Body of pancreas (tissue), 4 donors: ENCODE results near the gene MYH11. TPM values are rescaled to one million over a fixed set of nuclear protein-coding genes. Genes with fewer than 3 reads are reported as not detected.

ENCODE experiments used
- ATAC-seq: fragments of 150-250 bp; one replicate; pipeline ENCODE4 v1.9.1; 2016
- DNase-seq, 4 donors: peaks; one replicate each; pipeline ENCODE4 v3.0.0-alpha.2; 2019
- H3K27ac ChIP-seq, 4 donors: fragments of 200-600 bp; sonication (generic); 1 replicate in 3 of 4; 2 replicates in 1 of 4; pipeline versions ENCODE4 v1.5.1 to v1.6.1; 2016 to 2019; ENCODE audit warnings: mild to moderate bottlenecking in 1 of 4, mixed read lengths in 1 of 4, moderate library complexity in 1 of 4
- H3K27me3 ChIP-seq, 2 donors: fragments of 200-600 bp; sonication (generic); one replicate each; pipeline ENCODE4 v1.6.0; 2016; ENCODE audit warnings: mild to moderate bottlenecking in 1 of 2
- H3K36me3 ChIP-seq, 2 donors: fragments of 200-600 bp; sonication (generic); replicated peaks in 1 of 2; 2 replicates each; pipeline ENCODE4 v1.5.1; 2016; ENCODE audit warnings: low read depth in 2 of 2; ENCODE audit not compliant: insufficient read depth in 1 of 2
- H3K4me1 ChIP-seq: fragments of 200-600 bp; sonication (generic); one replicate; pipeline ENCODE4 v1.6.0; 2016
- H3K4me3 ChIP-seq, 2 donors: fragments of 200-600 bp; sonication (generic); 1 replicate in 1 of 2; 2 replicates in 1 of 2; pipeline ENCODE4 v1.5.1; 2016 to 2019
- H3K9me3 ChIP-seq, 3 donors: fragments of 200-600 bp; sonication (generic); 1 replicate in 2 of 3; 2 replicates in 1 of 3; pipeline ENCODE4 v1.5.1; 2016
- CTCF ChIP-seq, 7 experiments: fragments of 450-650 bp in 4 of 7; fragments of 200-600 bp in 3 of 7; sonication (generic) in 3 of 7; IDR thresholded peaks; one replicate each; pipeline ENCODE4 v1.5.1; 2016 to 2019; ENCODE audit warnings: antibody characterized with exemption in 7 of 7
- POLR2A ChIP-seq, 3 donors: fragments of 450-650 bp; IDR thresholded peaks; one replicate each; pipeline ENCODE4 v1.6.1; 2016; ENCODE audit warnings: antibody characterized with exemption in 3 of 3, mild to moderate bottlenecking in 2 of 3
- WGBS, 2 donors: methylation state at CpG; one replicate each; pipeline ENCODE4 v1.1.5; 2017; 5-methylcytosine and 5-hydroxymethylcytosine counted together
- intact Hi-C: fragments of 100-400 bp; cut with DNase I; formaldehyde crosslinking; loops from one replicate; pipeline ENCODE4 v1.15.1; 2023
- total RNA-seq, 2 donors: library from RNA; depleted of rRNA; stranded (reverse); fragments of >200 nt; gene quantifications; one replicate each; pipeline ENCODE4 v1.1.0, GENCODE V29; 2016

The MYH11 gene
- total RNA-seq, 2 donors from 2014 or later: 14.2 to 19.7 TPM

DNA sequence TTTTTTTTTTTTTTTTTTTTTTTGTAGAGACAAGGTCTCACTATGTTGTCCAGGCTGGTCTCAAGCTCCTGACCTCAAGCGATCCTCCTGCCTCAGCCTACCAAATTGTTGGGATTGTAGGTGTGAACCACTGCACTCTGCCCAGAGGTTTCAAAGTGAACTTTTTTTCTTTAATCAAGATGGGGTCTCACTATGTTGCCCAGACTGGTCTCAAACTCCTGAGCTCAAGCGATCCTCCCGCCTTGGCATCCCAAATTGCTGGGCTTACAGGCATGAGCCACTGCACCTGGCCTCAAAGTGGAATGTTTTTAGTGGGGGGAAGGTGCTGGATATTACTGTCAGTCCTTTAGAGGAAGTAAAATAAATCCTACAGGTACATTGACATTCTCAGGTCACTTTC is 43.5 kb upstream of the MYH11 start:
- TF ChIP-seq POLR2A (IDR thresholded peaks at IDR 0.05) (no peak), CTCF (IDR thresholded peaks at IDR 0.05) (no peak)
- H3K4me1 ChIP-seq: peaks cover 11% of the 10 kb centered on the region
- ATAC-seq (no peak), DNase-seq (no peak)
- no peaks in the 10 kb centered on the region for H3K27me3 ChIP-seq
- no peak overlapping the region for H3K4me3 ChIP-seq
- H3K9me3 ChIP-seq: no peaks in the 10 kb centered on the region
- intact Hi-C loops: no loop called here
- peak overlapping the region in 2 of 4 donors; percentile 75 to 78 for H3K27ac ChIP-seq
- 82 to 92% methylated on average over 3 of the region's 3 CpGs for WGBS, 2 donors
- H3K36me3 ChIP-seq: no peaks in the 10 kb centered on the region

DNA sequence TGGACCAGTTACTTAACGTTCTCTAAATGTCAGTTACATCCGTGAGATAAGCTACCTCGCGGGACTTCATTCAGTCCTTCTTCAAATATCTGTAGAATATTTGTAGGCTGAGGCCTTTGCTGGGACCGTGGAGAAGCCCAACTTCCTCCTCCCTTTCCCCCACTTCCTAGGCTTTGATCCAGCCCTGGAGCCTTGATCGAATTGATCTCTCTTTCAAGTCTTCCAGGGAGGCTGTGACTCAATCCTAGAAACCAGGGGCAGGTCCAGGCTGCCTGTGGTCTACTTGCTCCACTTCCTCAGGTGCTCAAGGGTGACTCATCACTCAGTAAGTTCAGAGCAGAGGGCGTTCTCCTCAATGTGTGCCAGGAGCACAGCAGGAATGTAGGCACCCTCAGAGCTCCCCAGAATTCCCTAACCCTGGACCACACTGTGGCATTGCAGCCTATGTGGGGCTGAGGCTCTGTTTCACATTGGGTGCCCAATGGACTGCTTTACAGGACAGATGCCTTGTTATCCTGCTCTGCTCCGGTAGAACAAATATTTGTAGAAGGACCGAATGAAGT is 42.8 kb upstream of the MYH11 start:
- Histone ChIP-seq H3K27me3 (no peaks in the 10 kb centered on the region), H3K4me3 (no peak overlapping the region), H3K36me3 (no peaks in the 10 kb centered on the region), H3K9me3 (no peaks in the 10 kb centered on the region), H3K27ac (peak overlapping the region; percentile 51 to 78 (median 67)), H3K4me1 (peaks cover 11% of the 10 kb centered on the region)
- DNase-seq: peak; percentile 62 to 89 (median 74)
- TF ChIP-seq CTCF (IDR thresholded peaks at IDR 0.05) (no peak), POLR2A (IDR thresholded peaks at IDR 0.05) (peak in 1 of 3 donors; percentile 21)
- peak; percentile 93 for ATAC-seq
- intact Hi-C loops: no loop called here
- WGBS, 2 donors: 22 to 27% methylated on average over 8 to 9 of the region's 9 CpGs

- intact Hi-C loops: no loop called here
- TF ChIP-seq POLR2A (IDR thresholded peaks at IDR 0.05): no peak
- no peak for TF ChIP-seq CTCF (IDR thresholded peaks at IDR 0.05)
- no peak for ATAC-seq
- peaks cover 11% of the 10 kb centered on the region for H3K4me1 ChIP-seq
- peak overlapping the region in 1 of 4 donors; percentile 78 for H3K27ac ChIP-seq
- H3K36me3 ChIP-seq: no peaks in the 10 kb centered on the region
- WGBS, 2 donors: 82 to 84% methylated on average over 6 of the region's 6 CpGs
- no peak overlapping the region for H3K4me3 ChIP-seq
- H3K9me3 ChIP-seq: no peaks in the 10 kb centered on the region
- DNase-seq: no peak
- H3K27me3 ChIP-seq: no peaks in the 10 kb centered on the region
Observed at GRCh38 chr16:15898654-15899053, 41.8 kb upstream of the MYH11 start.

- no peak for ATAC-seq
- H3K27ac ChIP-seq: no peak overlapping the region
- H3K4me3 ChIP-seq: no peak overlapping the region
- TF ChIP-seq CTCF (IDR thresholded peaks at IDR 0.05): no peak
- no peak for TF ChIP-seq POLR2A (IDR thresholded peaks at IDR 0.05)
- peaks cover 11% of the 10 kb centered on the region for H3K4me1 ChIP-seq
- H3K27me3 ChIP-seq: no peaks in the 10 kb centered on the region
- H3K9me3 ChIP-seq: no peaks in the 10 kb centered on the region
- WGBS, 2 donors: 51 to 70% methylated on average over 5 of the region's 5 CpGs
- H3K36me3 ChIP-seq: no peaks in the 10 kb centered on the region
- intact Hi-C loops: no loop called here
- no peak for DNase-seq
Observed at GRCh38 chr16:15897834-15898254, 41.0 kb upstream of the MYH11 start.

- Histone ChIP-seq H3K4me3 (no peak overlapping the region), H3K27me3 (no peaks in the 10 kb centered on the region), H3K4me1 (peaks cover 13% of the 10 kb centered on the region), H3K36me3 (no peaks in the 10 kb centered on the region), H3K27ac (no peak overlapping the region), H3K9me3 (no peaks in the 10 kb centered on the region)
- WGBS, 2 donors: 85 to 87% methylated on average over 8 of the region's 8 CpGs
- intact Hi-C loops: no loop called here
- TF ChIP-seq CTCF (IDR thresholded peaks at IDR 0.05) (no peak), POLR2A (IDR thresholded peaks at IDR 0.05) (no peak)
- no peak for DNase-seq
- no peak for ATAC-seq
Observed at GRCh38 chr16:15897121-15897780, 40.4 kb upstream of the MYH11 start.
